ENCODE measurements around the gene GALNT10. TPM values are rescaled to one million over a fixed set of nuclear protein-coding genes. Genes with fewer than 3 reads are reported as not detected.

GALNT10 gene
- total RNA-seq, 1 donor from 2014 or later = 93.8 TPM

GRCh38 chr5:154257046-154257445 lies 66.5 kb downstream of the GALNT10 start:
- intact Hi-C loops (cut with DNase I) = no loop called here
- TF ChIP-seq CTCF (IDR thresholded peaks at IDR 0.05) = no peak
- no peak for DNase-seq

GRCh38 chr5:154258531-154259217 lies 68.1 kb downstream of the GALNT10 start:
- no peak overlapping the region for H3K27ac ChIP-seq
- H3K9me3 ChIP-seq = no peaks in the 10 kb centered on the region
- intact Hi-C loops (cut with DNase I) = no loop called here
- H3K4me3 ChIP-seq = no peak overlapping the region
- TF ChIP-seq CTCF (IDR thresholded peaks at IDR 0.05) = no peak
- no peak for ATAC-seq
- no peaks in the 10 kb centered on the region for H3K27me3 ChIP-seq
- no peaks in the 10 kb centered on the region for H3K4me1 ChIP-seq
- no peaks in the 10 kb centered on the region for H3K36me3 ChIP-seq
- DNase-seq = no peak

More at GRCh38 chr5:154257046-154257445, 66.5 kb downstream of the GALNT10 start:
- Histone ChIP-seq H3K27me3 (no peaks in the 10 kb centered on the region), H3K4me3 (no peak overlapping the region), H3K27ac (no peak overlapping the region), H3K36me3 (no peaks in the 10 kb centered on the region), H3K4me1 (no peaks in the 10 kb centered on the region), H3K9me3 (no peaks in the 10 kb centered on the region)
- ATAC-seq = no peak

GRCh38 chr5:154260224-154260927 lies 69.8 kb downstream of the GALNT10 start:
- ATAC-seq (no peak), DNase-seq (no peak)
- TF ChIP-seq CTCF (IDR thresholded peaks at IDR 0.05) = no peak
- no peak overlapping the region for H3K27ac ChIP-seq
- no peaks in the 10 kb centered on the region for H3K9me3 ChIP-seq
- H3K4me1 ChIP-seq = peaks cover 5% of the 10 kb centered on the region
- H3K4me3 ChIP-seq = no peak overlapping the region
- no peaks in the 10 kb centered on the region for H3K36me3 ChIP-seq
- no peaks in the 10 kb centered on the region for H3K27me3 ChIP-seq
- intact Hi-C loops (cut with DNase I) = no loop called here

GRCh38 chr5:154262342-154262741 lies 71.8 kb downstream of the GALNT10 start:
- Histone ChIP-seq H3K27ac (no peak overlapping the region), H3K4me1 (peaks cover 5% of the 10 kb centered on the region), H3K4me3 (no peak overlapping the region), H3K27me3 (no peaks in the 10 kb centered on the region), H3K36me3 (no peaks in the 10 kb centered on the region), H3K9me3 (no peaks in the 10 kb centered on the region)
- no peak for TF ChIP-seq CTCF (IDR thresholded peaks at IDR 0.05)
- ATAC-seq (no peak), DNase-seq (no peak)
- intact Hi-C loops (cut with DNase I) = no loop called here

- Histone ChIP-seq H3K4me3 (no peak overlapping the region), H3K36me3 (no peaks in the 10 kb centered on the region), H3K9me3 (no peaks in the 10 kb centered on the region), H3K27me3 (no peaks in the 10 kb centered on the region), H3K27ac (no peak overlapping the region), H3K4me1 (peaks cover 5% of the 10 kb centered on the region)
- TF ChIP-seq CTCF (IDR thresholded peaks at IDR 0.05) = no peak
- intact Hi-C loops (cut with DNase I) = no loop called here
- DNase-seq = no peak
- ATAC-seq = no peak
These were observed 74.1 kb downstream of the GALNT10 start for GRCh38 chr5:154264549-154265196.

All from upper lobe of right lung (tissue), 1 donor.